HG03469 (cell line): ENCODE results near the gene UBE2D2.
"Not testable (repeated sequence)": the region's sequence is repeated elsewhere in the genome, so short reads cannot be mapped to it uniquely, and the experiment has no call there.

Source experiments
- ATAC-seq: cut with Tn5 transposase; IDR thresholded peaks from one replicate; pipeline ENCODE4 v1.9.1; 2021; ENCODE audit warnings: mild to moderate bottlenecking, moderate library complexity, moderate number of reproducible peaks; ENCODE audit not compliant: unreplicated experiment

Gene UBE2D2

GRCh38 chr5:139546593-139546992, 14.5 kb upstream of the UBE2D2 start:
- ATAC-seq: not testable (repeated sequence)

GRCh38 chr5:139549162-139549894, 11.8 kb upstream of the UBE2D2 start:
- ATAC-seq: no peak

- ATAC-seq: not testable (repeated sequence)
These were observed 10.9 kb upstream of the UBE2D2 start for GRCh38 chr5:139550051-139550872.

- ATAC-seq: no peak
These were observed 9.8 kb upstream of the UBE2D2 start for GRCh38 chr5:139551191-139551889.

- no peak for ATAC-seq
These were observed 8.1 kb upstream of the UBE2D2 start for GRCh38 chr5:139552893-139553575.

- no peak for ATAC-seq
These were observed 6.9 kb upstream of the UBE2D2 start for GRCh38 chr5:139554264-139554663.

GRCh38 chr5:139557811-139558210, 3.3 kb upstream of the UBE2D2 start:
- ATAC-seq: no peak

GRCh38 chr5:139561655-139562451, 714 bp downstream of the UBE2D2 start:
- ATAC-seq: peak; percentile 0

GRCh38 chr5:139562847-139563246, 1.7 kb downstream of the UBE2D2 start:
- ATAC-seq: no peak

- ATAC-seq: peak; percentile 42
These were observed 4.5 kb downstream of the UBE2D2 start for GRCh38 chr5:139565411-139566305.

GRCh38 chr5:139566611-139567010, 5.5 kb downstream of the UBE2D2 start:
- ATAC-seq: no peak

- ATAC-seq: no peak
These were observed 8.3 kb downstream of the UBE2D2 start for GRCh38 chr5:139569270-139569955.

- ATAC-seq: no peak
These were observed 10.4 kb downstream of the UBE2D2 start for GRCh38 chr5:139571543-139571942.

- no peak for ATAC-seq
These were observed 10.8 kb downstream of the UBE2D2 start for GRCh38 chr5:139571966-139572365.

GRCh38 chr5:139574641-139575312, 13.6 kb downstream of the UBE2D2 start:
- no peak for ATAC-seq

GRCh38 chr5:139575313-139575646, 14.1 kb downstream of the UBE2D2 start:
- no peak for ATAC-seq

- no peak for ATAC-seq
These were observed 14.6 kb downstream of the UBE2D2 start for GRCh38 chr5:139575751-139576150.

GRCh38 chr5:139577689-139578290, 16.7 kb downstream of the UBE2D2 start:
- ATAC-seq: no peak
